Measurements from ENCODE around the gene ARL5C.

GRCh38 chr17:39210093-39210434 lies 44.1 kb upstream of the ARL5C start:
- TF ChIP-seq EZH2 (IDR thresholded peaks at IDR 0.05; ENCODE audit: insufficient read depth, low read length) (no peak), CTCF (IDR thresholded peaks at IDR 0.05; ENCODE audit: insufficient read depth, low read depth, low read length) (no peak)
